HG03558 (cell line): Measurements from ENCODE around the gene UMAD1.

Source experiments
- ATAC-seq: cut with Tn5 transposase; IDR thresholded peaks from one replicate; pipeline ENCODE4 v1.9.1; 2021; ENCODE audit warnings: moderate number of reproducible peaks; ENCODE audit not compliant: unreplicated experiment; ENCODE audit errors: extremely low read depth

The UMAD1 gene

GRCh38 chr7:7687800-7688199 is 47.2 kb downstream of the UMAD1 start:
- ATAC-seq: no peak

- no peak for ATAC-seq
Measured at GRCh38 chr7:7688310-7688709, 47.8 kb downstream of the UMAD1 start.

GRCh38 chr7:7688956-7689355 is 48.4 kb downstream of the UMAD1 start:
- no peak for ATAC-seq

- ATAC-seq: no peak
Measured at GRCh38 chr7:7693881-7694280, 53.3 kb downstream of the UMAD1 start.

GRCh38 chr7:7694542-7694941 is 54.0 kb downstream of the UMAD1 start:
- ATAC-seq: no peak

- ATAC-seq: no peak
Measured at GRCh38 chr7:7695111-7695817, 54.7 kb downstream of the UMAD1 start.

- no peak for ATAC-seq
Measured at GRCh38 chr7:7696458-7697119, 56.0 kb downstream of the UMAD1 start.

GRCh38 chr7:7698930-7699329 is 58.4 kb downstream of the UMAD1 start:
- no peak for ATAC-seq

GRCh38 chr7:7699380-7699779 is 58.8 kb downstream of the UMAD1 start:
- ATAC-seq: no peak

- ATAC-seq: no peak
Measured at GRCh38 chr7:7699970-7700369, 59.4 kb downstream of the UMAD1 start.

- no peak for ATAC-seq
Measured at GRCh38 chr7:7701527-7701926, 61.0 kb downstream of the UMAD1 start.

- ATAC-seq: no peak
Measured at GRCh38 chr7:7702826-7703225, 62.3 kb downstream of the UMAD1 start.

GRCh38 chr7:7703427-7703826 is 62.9 kb downstream of the UMAD1 start:
- no peak for ATAC-seq

- no peak for ATAC-seq
Measured at GRCh38 chr7:7704867-7705266, 64.3 kb downstream of the UMAD1 start.

GRCh38 chr7:7705318-7705717 is 64.8 kb downstream of the UMAD1 start:
- ATAC-seq: no peak

GRCh38 chr7:7706101-7706511 is 65.6 kb downstream of the UMAD1 start:
- peak; percentile 55 for ATAC-seq

- peak; percentile 27 for ATAC-seq
Measured at GRCh38 chr7:7706556-7707172, 66.1 kb downstream of the UMAD1 start.

GRCh38 chr7:7707246-7707645 is 66.7 kb downstream of the UMAD1 start:
- ATAC-seq: no peak

GRCh38 chr7:7707806-7708205 is 67.3 kb downstream of the UMAD1 start:
- no peak for ATAC-seq

GRCh38 chr7:7709291-7709690 is 68.7 kb downstream of the UMAD1 start:
- no peak for ATAC-seq

- ATAC-seq: no peak
Measured at GRCh38 chr7:7710469-7710868, 69.9 kb downstream of the UMAD1 start.

- no peak for ATAC-seq
Measured at GRCh38 chr7:7713730-7714129, 73.2 kb downstream of the UMAD1 start.
